IMR-90 (cell line): ENCODE measurements around the gene RPAIN. TPM values are rescaled to one million over a fixed set of nuclear protein-coding genes. Genes with fewer than 3 reads are reported as not detected.
A peak's percentile ranks its signal among the peaks of the same experiment; 100 is the strongest.

Experiments used
- ATAC-seq: fragments of 200-7000 bp; cut with Tn5 transposase; 2 replicates; pipeline ENCODE4 v1.9.1; 2020; ENCODE audit warnings: low read depth, mild to moderate bottlenecking, moderate library complexity
- BruUV-seq: library from RNA; stranded (reverse); fragments of 400-500 nt; replicated peaks from 2 replicates; lab custom pipeline; 2021; lab: Mats Ljungman, UMichigan
- CTCF ChIA-PET: fragments of 300-600 bp; formaldehyde crosslinking; extraction: SDS; loops from one replicate; lab custom pipeline; 2021; ENCODE audit warnings: antibody characterized with exemption; lab: Yijun Ruan, JAX
- POLR2A ChIA-PET: fragments of 300-600 bp; sonication (Branson Sonifier 250); formaldehyde crosslinking; loops from one replicate; lab custom pipeline; 2022; ENCODE audit warnings: antibody characterized with exemption; ENCODE audit not compliant: unreplicated experiment; lab: Charles Lee
- DNase-seq: peaks from one replicate; pipeline ENCODE4 v3.0.0; 2013
- H2AFZ ChIP-seq: replicated peaks from 2 replicates; pipeline ENCODE3; 2013; ENCODE audit warnings: low read length, mild to moderate bottlenecking; ENCODE audit not compliant: poor library complexity
- H2AK5ac ChIP-seq: 2 replicates; pipeline ENCODE4 v1.6.1; 2013; ENCODE audit warnings: low read depth, low read length, inconsistent platforms
- H2AK9ac ChIP-seq: replicated peaks from 2 replicates; pipeline ENCODE3; 2013; ENCODE audit warnings: mild to moderate bottlenecking, low read depth, low read length, moderate library complexity; ENCODE audit not compliant: poor library complexity
- H2BK120ac ChIP-seq: 2 replicates; pipeline ENCODE4 v1.6.1; 2013; ENCODE audit warnings: low read depth, low read length, inconsistent platforms
- H2BK15ac ChIP-seq: 3 replicates; pipeline ENCODE4 v1.6.1; 2013; ENCODE audit warnings: low read depth, low read length, inconsistent platforms
- H2BK20ac ChIP-seq: 2 replicates; pipeline ENCODE4 v1.6.1; 2013; ENCODE audit warnings: low read depth, mild to moderate bottlenecking, inconsistent platforms, low read length, moderate library complexity
- H2BK5ac ChIP-seq: 2 replicates; pipeline ENCODE4 v1.6.1; 2013; ENCODE audit warnings: mild to moderate bottlenecking, low read depth, low read length, inconsistent platforms; ENCODE audit not compliant: poor library complexity, severe bottlenecking
- H3K14ac ChIP-seq: replicated peaks from 2 replicates; pipeline ENCODE4 v1.6.1; 2013; ENCODE audit warnings: low read depth, low read length, inconsistent platforms
- H3K18ac ChIP-seq: 2 replicates; pipeline ENCODE4 v1.6.1; 2013; ENCODE audit warnings: low read depth, low read length, control low read depth
- H3K23ac ChIP-seq: 2 replicates; pipeline ENCODE4 v1.6.1; 2013; ENCODE audit warnings: low read depth, low read length, inconsistent platforms
- H3K27ac ChIP-seq: 2 replicates; pipeline ENCODE4 v1.5.1; 2013; ENCODE audit warnings: mild to moderate bottlenecking, control low read depth, low read length; ENCODE audit not compliant: insufficient read depth
- H3K27me3 ChIP-seq: 2 replicates; pipeline ENCODE4 v1.6.1; 2013; ENCODE audit warnings: low read length; ENCODE audit not compliant: control insufficient read depth, insufficient read depth
- H3K36me3 ChIP-seq: 2 replicates; pipeline ENCODE4 v1.6.1; 2013; ENCODE audit warnings: low read length, mixed read lengths; ENCODE audit not compliant: control insufficient read depth, insufficient read depth
- H3K4ac ChIP-seq: 2 replicates; pipeline ENCODE4 v1.6.1; 2013; ENCODE audit warnings: low read depth, low read length, inconsistent platforms
- H3K4me1 ChIP-seq: 2 replicates; pipeline ENCODE4 v1.6.1; 2013; ENCODE audit warnings: low read length, mixed read lengths; ENCODE audit not compliant: control insufficient read depth, insufficient read depth
- H3K4me2 ChIP-seq: 2 replicates; pipeline ENCODE4 v1.6.1; 2013; ENCODE audit warnings: low read depth, mild to moderate bottlenecking, control low read depth, low read length, moderate library complexity
- H3K4me3 ChIP-seq: 2 replicates; pipeline ENCODE4 v1.5.1; 2013; ENCODE audit warnings: low read depth, mild to moderate bottlenecking, control low read depth, low read length, moderate library complexity; ENCODE audit not compliant: insufficient read depth
- H3K56ac ChIP-seq: 2 replicates; pipeline ENCODE4 v1.6.1; 2013; ENCODE audit warnings: low read length, inconsistent platforms; ENCODE audit not compliant: insufficient read depth; ENCODE audit errors: extremely low read depth
- H3K79me1 ChIP-seq, 2 experiments: 2 replicates each; pipeline ENCODE4 v1.6.1; 2013; ENCODE audit warnings: low read length in 2 of 2, inconsistent platforms in 1 of 2, low read depth in 1 of 2
- H3K9ac ChIP-seq: 2 replicates; pipeline ENCODE4 v1.6.1; 2013; ENCODE audit warnings: low read depth, low read length, control low read depth
- H3K9me1 ChIP-seq: 2 replicates; pipeline ENCODE4 v1.6.1; 2013; ENCODE audit warnings: low read length, inconsistent platforms; ENCODE audit not compliant: insufficient read depth
- H3K9me3 ChIP-seq: 2 replicates; pipeline ENCODE4 v1.6.1; 2013; ENCODE audit warnings: low read length; ENCODE audit not compliant: control insufficient read depth, insufficient read depth
- H4K20me1 ChIP-seq: 2 replicates; pipeline ENCODE4 v1.6.1; 2013; ENCODE audit warnings: low read length, inconsistent platforms; ENCODE audit not compliant: insufficient read depth
- H4K5ac ChIP-seq: 2 replicates; pipeline ENCODE4 v1.6.1; 2013; ENCODE audit warnings: mild to moderate bottlenecking, low read depth, low read length, control low read depth
- H4K8ac ChIP-seq, 2 experiments: 2 replicates each; pipeline ENCODE4 v1.6.1; 2013; ENCODE audit warnings: low read depth in 2 of 2, low read length in 2 of 2, control low read depth in 1 of 2, inconsistent platforms in 1 of 2
- H4K91ac ChIP-seq: 2 replicates; pipeline ENCODE4 v1.6.1; 2013; ENCODE audit warnings: low read depth, low read length, inconsistent platforms; ENCODE audit not compliant: insufficient read depth
- BHLHE40 ChIP-seq: fragments of 150-350 bp; IDR thresholded peaks from 2 replicates; pipeline ENCODE4 v1.6.1; 2016; ENCODE audit warnings: mild to moderate bottlenecking, low read depth, low read length
- MAZ ChIP-seq: IDR thresholded peaks from 2 replicates; pipeline ENCODE4 v1.6.1; 2012; ENCODE audit warnings: low read depth, mild to moderate bottlenecking, low read length, improper control_type of control experiment, moderate library complexity, borderline replicate concordance
- RAD21 ChIP-seq: IDR thresholded peaks from 2 replicates; pipeline ENCODE4 v1.6.1; 2012; ENCODE audit warnings: low read length, improper control_type of control experiment
- RCOR1 ChIP-seq: IDR thresholded peaks from 2 replicates; pipeline ENCODE4 v1.6.1; 2012; ENCODE audit warnings: mild to moderate bottlenecking, low read length, improper control_type of control experiment; ENCODE audit not compliant: insufficient replicate concordance
- WGBS, 2 experiments: methylation state at CpG; one replicate each; pipeline versions ENCODE4 v1.1.5 to v1.1.7; 2013; ENCODE audit warnings: missing lambda C conversion rate in 2 of 2; ENCODE audit not compliant: insufficient read length in 1 of 2; ENCODE audit errors: extremely low coverage in 2 of 2; 5-methylcytosine and 5-hydroxymethylcytosine counted together
- dilution Hi-C: fragments of 300-500 bp; cut with HindIII; formaldehyde crosslinking; loops from one replicate; pipeline ENCODE4 v1.14.3; 2018; ENCODE audit warnings: low sequenced_read_pairs; ENCODE audit not compliant: unreplicated experiment
- in situ Hi-C: fragments of 300-500 bp; cut with MboI; formaldehyde crosslinking; loops from 3 replicates; pipeline ENCODE4 v1.14.3; 2019; ENCODE audit warnings: low sequenced_read_pairs, inconsistent platforms, mixed read lengths
- intact Hi-C: fragments of 100-400 bp; cut with micrococcal nuclease; formaldehyde crosslinking; loops from 2 replicates; pipeline ENCODE4 v1.10.0; 2022
- polyA plus RNA-seq, 3 experiments: library from polyadenylated mRNA; depleted of rRNA; stranded (reverse); fragments of >200 nt; gene quantifications; 2 replicates each; pipeline ENCODE4 v1.2.3, GENCODE V29; 2012; ENCODE audit warnings: low replicate concordance in 1 of 3
- total RNA-seq: library from RNA; depleted of rRNA; stranded (reverse); fragments of >200 nt; gene quantifications from 2 replicates; pipeline ENCODE4 v1.2.3, GENCODE V29; 2012

Gene RPAIN
- total and polyA plus RNA-seq, 2 of the 4 experiments (the other 2 are of a cell fraction): 28.7 to 34.9 TPM

DNA sequence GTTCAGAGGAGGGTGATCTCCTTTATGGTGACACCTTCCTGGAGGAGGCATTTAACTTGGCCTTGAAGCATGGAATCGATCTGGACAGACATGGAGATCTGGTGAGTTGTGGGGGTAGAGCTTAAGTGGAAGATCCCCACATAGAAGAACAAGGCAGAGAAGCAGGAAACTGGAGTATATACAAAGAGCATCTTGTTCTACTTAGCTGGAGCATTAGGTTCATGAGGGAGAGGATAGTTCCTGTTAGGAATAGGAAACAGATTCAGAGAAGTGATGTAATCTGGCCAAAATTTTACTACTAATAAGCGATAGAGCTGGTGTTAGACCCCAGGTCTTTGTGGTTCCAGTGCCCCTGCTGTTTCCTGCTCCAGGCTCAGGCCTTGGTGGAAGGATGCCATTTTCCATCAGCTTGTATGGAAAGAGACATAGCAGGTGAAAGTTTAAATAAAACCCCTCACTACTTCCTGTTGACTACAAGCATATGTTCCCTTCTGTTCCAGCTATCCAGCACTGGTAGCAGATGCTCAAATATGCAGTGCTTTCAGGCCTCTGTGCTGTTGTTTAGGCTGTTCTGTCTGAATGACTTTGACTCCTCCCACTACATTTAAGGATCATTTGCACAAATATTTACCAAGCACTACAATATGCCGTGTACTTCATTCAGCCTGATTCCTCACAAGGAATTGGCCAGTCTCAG is 9.4 kb downstream of the RPAIN start:
- H3K9me3 ChIP-seq: no peaks in the 10 kb centered on the region
- in situ Hi-C loops: no loop called here

More for the DNA sequence above, 9.4 kb downstream of the RPAIN start:
- Histone ChIP-seq H3K4ac (no peak overlapping the region), H3K4me2 (no peak overlapping the region), H3K14ac (no peak overlapping the region), H4K5ac (no peak overlapping the region), H3K9me1 (peaks cover 26% of the 10 kb centered on the region), H3K18ac (no peak overlapping the region), H4K20me1 (peaks cover 13% of the 10 kb centered on the region; the same call in 1 of the 2 replicates), H2AK9ac (no peak overlapping the region), H3K56ac (no peak overlapping the region), H3K36me3 (peaks cover 66% of the 10 kb centered on the region), H4K8ac (no peak overlapping the region), H2BK20ac (no peak overlapping the region), H3K27ac (no peak overlapping the region), H3K9ac (no peak overlapping the region), H3K27me3 (no peaks in the 10 kb centered on the region), H3K79me1 (peaks cover 40 to 74% of the 10 kb centered on the region in 2 experiments), H2AK5ac (no peak overlapping the region), H3K4me1 (peaks cover 4% of the 10 kb centered on the region), H2BK120ac (no peak overlapping the region), H3K23ac (no peak overlapping the region), H2AFZ (no peak overlapping the region), H4K91ac (no peak overlapping the region), H3K4me3 (no peak overlapping the region), H2BK15ac (no peak overlapping the region), H2BK5ac (no peak overlapping the region)
- TF ChIP-seq RCOR1: no peak
- TF ChIP-seq BHLHE40: no peak
- TF ChIP-seq RAD21: no peak
- no peak for TF ChIP-seq MAZ
- WGBS, 2 experiments: no CpG with 5 or more reads among the region's 3 CpGs
- BruUV-seq: no TSS peak
- ChIA-PET POLR2A (no interaction called here), CTCF (interaction anchor here (1.3 kb wide), 1 partner anchor 10 kb away, joined by 7 read pairs; the partner anchor contains the start of gene C1QBP)
- dilution Hi-C loops: no loop called here
- DNase-seq (peak; percentile 32), ATAC-seq (peak; percentile 36)
- intact Hi-C loops: no loop called here
